Keratinocyte (primary cell): ENCODE data around the gene EDC3. TPM values are rescaled to one million over a fixed set of nuclear protein-coding genes. Genes with fewer than 3 reads are reported as not detected.

Experiments
- DNase-seq: peaks from one replicate; pipeline ENCODE4 v3.0.0-alpha.2; 2011; ENCODE audit warnings: low read depth, missing footprints, low spot score
- FAIRE-seq: peaks from 2 replicates; lab custom pipeline; 2011; peaks lifted over from hg19 to GRCh38; lab: Jason Lieb, UNC
- H2AFZ ChIP-seq: 2 replicates; pipeline ENCODE4 v1.6.0; 2012; ENCODE audit warnings: low read length, control low read depth, inconsistent platforms; ENCODE audit not compliant: control insufficient read depth
- H3K27ac ChIP-seq: 2 replicates; pipeline ENCODE4 v1.5.1; 2011; ENCODE audit warnings: low read length; ENCODE audit not compliant: control insufficient read depth, insufficient read depth
- H3K27me3 ChIP-seq: 3 replicates; pipeline ENCODE4 v1.6.0; 2011; ENCODE audit warnings: low read length; ENCODE audit not compliant: control insufficient read depth, insufficient read depth; ENCODE audit errors: extremely low read depth
- H3K36me3 ChIP-seq, 2 experiments: 2 replicates in 1 of 2; 3 replicates in 1 of 2; pipeline ENCODE4 v1.5.1; 2011; ENCODE audit warnings: low read length in 2 of 2, mild to moderate bottlenecking in 1 of 2; ENCODE audit not compliant: control insufficient read depth in 2 of 2, insufficient read depth in 2 of 2; ENCODE audit errors: extremely low read depth in 1 of 2
- H3K4me1 ChIP-seq: 3 replicates; pipeline ENCODE4 v1.5.1; 2011; ENCODE audit warnings: low read length; ENCODE audit not compliant: control insufficient read depth, insufficient read depth; ENCODE audit errors: extremely low read depth
- H3K4me2 ChIP-seq: 3 replicates; pipeline ENCODE4 v1.6.0; 2011; ENCODE audit warnings: low read depth, low read length; ENCODE audit not compliant: control insufficient read depth, insufficient read depth; ENCODE audit errors: extremely low read depth
- H3K4me3 ChIP-seq, 3 experiments: fragments of 200-600 bp in 1 of 3; sonication (generic) in 1 of 3; 2 replicates in 2 of 3; 3 replicates in 1 of 3; pipeline ENCODE4 v1.5.1; 2011 to 2016; ENCODE audit warnings: low read length in 3 of 3, mild to moderate bottlenecking in 3 of 3, control low read depth in 2 of 3, inconsistent platforms in 1 of 3, low read depth in 1 of 3, mixed read lengths in 1 of 3, mixed run types in 1 of 3, moderate library complexity in 1 of 3; ENCODE audit not compliant: control insufficient read depth in 2 of 3, insufficient read depth in 2 of 3; ENCODE audit errors: extremely low read depth in 1 of 3
- H3K79me2 ChIP-seq: 2 replicates; pipeline ENCODE4 v1.6.0; 2012; ENCODE audit warnings: low read length; ENCODE audit not compliant: control insufficient read depth, insufficient read depth
- H3K9ac ChIP-seq: 3 replicates; pipeline ENCODE4 v1.6.0; 2011; ENCODE audit warnings: low read length; ENCODE audit not compliant: control insufficient read depth, insufficient read depth; ENCODE audit errors: extremely low read depth
- H3K9me1 ChIP-seq: 3 replicates; pipeline ENCODE4 v1.6.0; 2011; ENCODE audit warnings: low read length; ENCODE audit not compliant: control insufficient read depth, insufficient read depth; ENCODE audit errors: extremely low read depth
- H3K9me3 ChIP-seq: 2 replicates; pipeline ENCODE4 v1.5.1; 2012; ENCODE audit warnings: low read depth, low read length; ENCODE audit not compliant: control insufficient read depth
- H4K20me1 ChIP-seq: 3 replicates; pipeline ENCODE4 v1.6.0; 2011; ENCODE audit warnings: low read length; ENCODE audit not compliant: control insufficient read depth, insufficient read depth; ENCODE audit errors: extremely low read depth
- CTCF ChIP-seq, 3 experiments: IDR thresholded peaks in 1 of 3; conservative IDR thresholded peaks in 1 of 3; optimal IDR thresholded peaks in 1 of 3; 2 replicates in 2 of 3; 3 replicates in 1 of 3; pipeline versions ENCODE3 to v1.5.1; 2011; ENCODE audit warnings: low read length in 3 of 3, mild to moderate bottlenecking in 3 of 3, moderate library complexity in 2 of 3, control low read depth in 1 of 3, inconsistent platforms in 1 of 3; ENCODE audit not compliant: insufficient read depth in 2 of 3; ENCODE audit errors: extremely low read depth in 1 of 3
- EZH2 ChIP-seq: IDR thresholded peaks from one replicate; pipeline ENCODE4 v1.6.1; 2012; ENCODE audit warnings: inconsistent platforms, mild to moderate bottlenecking, low read length, moderate library complexity
- dilution Hi-C: fragments of 300-500 bp; cut with MboI; formaldehyde crosslinking; loops from one replicate; pipeline ENCODE4 v1.7.0; 2020; ENCODE audit warnings: low sequenced_read_pairs; ENCODE audit not compliant: extremely low pct_ligation_motif_present
- polyA plus RNA-seq, 5 experiments: library from polyadenylated mRNA; depleted of rRNA in 3 of 5; stranded (reverse) in 3 of 5; stranded (forward) in 1 of 5; unstranded in 1 of 5; fragments of >200 nt; gene quantifications; 1 replicate in 1 of 5; 2 replicates in 3 of 5; 3 replicates in 1 of 5; pipeline versions ENCODE4 v1.2.1 to v1.2.3, GENCODE V29; 2011 to 2012; ENCODE audit warnings: missing spikeins in 2 of 5, low read depth in 1 of 5, low replicate concordance in 1 of 5

The EDC3 gene
- polyA plus RNA-seq, 1 donor (not counting 4 experiments of a cell fraction or from before 2014, with no cell fraction given) = 33.6 TPM

GRCh38 chr15:74611834-74612233 is 84.0 kb downstream of the EDC3 start:
- dilution Hi-C loops = no loop called here
- H3K36me3 ChIP-seq = no peaks in the 10 kb centered on the region
- no peak overlapping the region for H3K27ac ChIP-seq
- H3K4me3 ChIP-seq = no peak overlapping the region
- H3K4me2 ChIP-seq = no peak overlapping the region
- no peaks in the 10 kb centered on the region for H3K9me1 ChIP-seq
- peaks cover 12% of the 10 kb centered on the region for H3K79me2 ChIP-seq
- peaks cover 8% of the 10 kb centered on the region for H3K27me3 ChIP-seq
- no peak overlapping the region for H2AFZ ChIP-seq
- H3K4me1 ChIP-seq = peaks cover 13% of the 10 kb centered on the region
- TF ChIP-seq CTCF (optimal IDR thresholded peaks at IDR 0.05 in 1 of 3, IDR thresholded peaks at IDR 0.05 in 1 of 3, conservative IDR thresholded peaks at IDR 0.05 in 1 of 3; ENCODE audit: extremely low read depth in 1 of 3, insufficient read depth in 2 of 3, low read length in 3 of 3) = no peak
- no peak for TF ChIP-seq EZH2
- no peaks in the 10 kb centered on the region for H3K9me3 ChIP-seq
- no peak for FAIRE-seq
- H4K20me1 ChIP-seq = no peaks in the 10 kb centered on the region
- no peak for DNase-seq
- no peak overlapping the region for H3K9ac ChIP-seq

GRCh38 chr15:74611341-74611740 is 84.5 kb downstream of the EDC3 start:
- peaks cover 8% of the 10 kb centered on the region for H3K27me3 ChIP-seq
- no peaks in the 10 kb centered on the region for H3K36me3 ChIP-seq
- H4K20me1 ChIP-seq = no peaks in the 10 kb centered on the region
- H3K9me1 ChIP-seq = no peaks in the 10 kb centered on the region
- FAIRE-seq (no peak), DNase-seq (no peak)
- H2AFZ ChIP-seq = peak overlapping the region; percentile 49
- peak overlapping the region; percentile 10 for H3K4me2 ChIP-seq
- no peaks in the 10 kb centered on the region for H3K9me3 ChIP-seq
- no peak overlapping the region for H3K4me3 ChIP-seq
- H3K79me2 ChIP-seq = peaks cover 7% of the 10 kb centered on the region
- no peak overlapping the region for H3K27ac ChIP-seq
- dilution Hi-C loops = no loop called here
- H3K9ac ChIP-seq = no peak overlapping the region
- H3K4me1 ChIP-seq = peaks cover 10% of the 10 kb centered on the region
- peak in 1 of 3 experiments; percentile 0 for TF ChIP-seq CTCF (optimal IDR thresholded peaks at IDR 0.05 in 1 of 3, IDR thresholded peaks at IDR 0.05 in 1 of 3, conservative IDR thresholded peaks at IDR 0.05 in 1 of 3; ENCODE audit: extremely low read depth in 1 of 3, insufficient read depth in 2 of 3, low read length in 3 of 3)
- TF ChIP-seq EZH2 = no peak
